Globus pallidus (tissue), 1 donor: ENCODE measurements around the gene MGST2.

Experiments used
- DNase-seq: peaks from one replicate; pipeline ENCODE4 v3.0.0-alpha.2; 2015; ENCODE audit warnings: low spot score

The MGST2 gene

GRCh38 chr4:139643042-139643895 lies 22.4 kb upstream of the MGST2 start:
- no peak for DNase-seq

- no peak for DNase-seq
These were observed 20.2 kb upstream of the MGST2 start for GRCh38 chr4:139645458-139645857.

- no peak for DNase-seq
These were observed 18.4 kb upstream of the MGST2 start for GRCh38 chr4:139647184-139647583.

DNA sequence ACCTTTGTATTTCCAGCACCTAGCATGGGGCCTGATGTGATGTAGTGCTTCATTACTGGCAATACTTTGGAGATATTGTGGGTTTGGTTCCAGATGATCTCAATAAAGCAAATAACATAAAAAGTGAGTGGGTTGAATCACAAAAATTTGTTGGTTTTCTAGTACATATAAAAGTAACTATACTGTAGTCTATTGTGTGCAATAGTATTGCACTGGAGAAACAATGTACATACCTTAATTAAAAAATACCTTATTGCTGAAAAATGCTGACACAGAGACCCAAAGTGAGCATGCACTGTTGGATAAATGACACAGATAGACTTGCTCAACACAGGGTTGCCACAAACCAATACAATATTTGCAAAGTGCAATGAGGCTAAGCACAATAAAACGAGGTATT lies 17.7 kb upstream of the MGST2 start:
- DNase-seq, result no peak

DNA sequence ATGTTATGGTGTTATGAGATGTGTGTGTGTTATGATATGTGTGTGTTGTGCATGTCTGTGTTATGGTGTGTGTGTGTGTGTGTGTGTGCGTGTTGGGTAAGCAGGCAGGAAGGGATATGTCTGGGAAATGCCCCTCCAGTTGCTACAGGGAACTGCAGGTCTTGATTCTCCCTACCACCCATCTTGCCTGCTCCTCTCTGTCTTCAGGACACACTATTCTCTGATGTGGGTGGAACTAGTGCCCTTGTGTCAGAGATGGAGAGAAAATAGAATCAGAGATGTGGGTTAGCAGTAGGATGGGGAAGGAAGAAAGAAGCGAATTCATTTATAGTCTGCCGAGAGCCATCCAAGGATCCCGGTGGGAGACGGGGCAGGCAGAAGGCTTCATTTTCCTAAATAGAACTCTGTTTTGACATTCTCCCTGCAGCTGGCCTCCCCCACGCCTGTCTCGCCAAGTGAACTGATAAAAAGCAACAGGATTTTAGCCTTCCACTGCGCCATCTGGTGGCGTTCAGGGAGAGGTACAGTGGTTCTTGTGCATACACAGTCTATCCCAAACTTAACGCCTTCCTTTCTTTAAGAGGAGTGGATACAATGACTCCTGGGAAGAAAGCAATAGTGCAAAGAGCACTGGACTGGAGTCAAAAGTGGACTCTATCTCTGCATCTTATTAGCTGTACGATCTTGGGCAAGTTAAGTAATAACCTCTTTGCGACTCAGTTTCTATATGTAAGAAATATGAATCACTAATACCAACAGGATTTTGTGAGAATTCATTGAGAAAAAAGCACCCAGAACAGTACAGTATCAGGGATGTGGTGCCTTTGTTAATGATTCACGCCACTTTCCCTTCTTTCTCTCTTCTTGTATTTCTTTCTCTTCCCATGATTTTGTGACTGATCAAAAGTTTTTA lies 14.1 kb upstream of the MGST2 start:
- DNase-seq, result peak; percentile 82

- DNase-seq, result no peak
These were observed 11.1 kb upstream of the MGST2 start for GRCh38 chr4:139654516-139654915.

- DNase-seq, result no peak
These were observed 10.5 kb upstream of the MGST2 start for GRCh38 chr4:139655116-139655515.

GRCh38 chr4:139656614-139657486 lies 8.8 kb upstream of the MGST2 start:
- peak; percentile 53 for DNase-seq

GRCh38 chr4:139658185-139658584 lies 7.4 kb upstream of the MGST2 start:
- no peak for DNase-seq

DNA sequence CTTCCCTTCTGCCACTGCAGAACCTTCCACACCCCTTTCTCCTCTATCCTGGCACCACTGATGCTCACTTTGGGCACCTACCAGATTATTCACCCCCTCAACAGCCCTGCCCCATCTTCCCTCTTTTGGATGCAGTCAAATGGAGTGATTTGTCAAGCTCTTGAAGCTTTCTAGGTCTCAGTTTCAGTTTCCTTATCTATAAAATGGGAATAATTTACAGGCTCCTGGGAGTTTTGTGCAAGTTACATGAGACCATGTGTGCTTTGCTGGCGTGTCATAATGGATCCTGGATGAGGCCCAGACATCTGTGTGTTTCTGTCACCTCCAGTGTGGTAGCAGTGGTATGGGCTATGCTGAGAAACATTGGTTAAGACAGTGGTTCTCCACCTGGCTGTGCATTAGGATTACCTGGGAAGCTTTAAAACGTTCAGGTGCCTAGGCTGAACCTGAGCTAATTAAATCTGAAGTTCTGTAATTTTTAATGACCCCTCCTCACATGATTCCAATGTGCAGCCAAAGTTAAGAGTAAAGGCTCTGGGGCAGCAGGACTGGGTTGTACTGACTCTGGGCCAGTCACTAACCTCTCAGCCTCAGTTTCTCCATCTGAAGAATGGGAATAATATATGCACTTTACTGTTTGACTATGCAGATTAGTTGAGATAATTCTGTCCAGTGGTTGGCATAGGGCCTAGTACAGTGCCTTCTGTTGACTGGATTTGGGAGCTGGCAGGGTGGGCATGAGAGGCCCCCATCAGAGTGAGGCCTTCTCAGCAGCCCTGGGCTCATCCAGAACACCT lies 6.8 kb upstream of the MGST2 start:
- no peak for DNase-seq

- DNase-seq, result no peak
These were observed 5.7 kb upstream of the MGST2 start for GRCh38 chr4:139659735-139660424.

- no peak for DNase-seq
These were observed 5.0 kb upstream of the MGST2 start for GRCh38 chr4:139660568-139661043.

DNA sequence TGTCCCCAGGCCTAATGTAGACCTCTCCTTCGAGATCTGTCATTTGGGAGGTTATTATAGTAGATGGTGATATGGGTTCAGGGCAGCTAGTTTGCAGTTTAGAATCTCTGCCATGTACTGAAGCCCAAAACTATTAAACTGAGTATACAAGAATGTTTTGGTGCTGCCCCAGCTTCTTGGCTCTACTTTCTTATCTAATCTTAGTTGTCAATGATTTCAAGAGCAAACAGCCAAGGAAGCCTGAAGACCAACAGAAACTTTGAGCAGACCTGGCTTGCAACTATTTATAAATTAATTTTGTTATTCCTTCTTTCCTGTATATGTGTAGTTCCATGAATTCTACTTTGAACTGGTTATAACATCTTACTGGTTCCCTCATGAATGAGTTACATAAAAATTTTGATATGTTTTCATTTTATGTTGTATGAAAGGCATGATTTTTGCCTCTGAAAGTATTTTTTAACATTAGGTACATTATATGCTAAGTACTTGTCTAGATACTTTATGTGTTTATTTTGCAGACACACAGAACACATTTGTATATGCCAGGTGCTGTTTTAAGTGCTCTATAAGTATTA lies 2.0 kb upstream of the MGST2 start:
- no peak for DNase-seq

DNA sequence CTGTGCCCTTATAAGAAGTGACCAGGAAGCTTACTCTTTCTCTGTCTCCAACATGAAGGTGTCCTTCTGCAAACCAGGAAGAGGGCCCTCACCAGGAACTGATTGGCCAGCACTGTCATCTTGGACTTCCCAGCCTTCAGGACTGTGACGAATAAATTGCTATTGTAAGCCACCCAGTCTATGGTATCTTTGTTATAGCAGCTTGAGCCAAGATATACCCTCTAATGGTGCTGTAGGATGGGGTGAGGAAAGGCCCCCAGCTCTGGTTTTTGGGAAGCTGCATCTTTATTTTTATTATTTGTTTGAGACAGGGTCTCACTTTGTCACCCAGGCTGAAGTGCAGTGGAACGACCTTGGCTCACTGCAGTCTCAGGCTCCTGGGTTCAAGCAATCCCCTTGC lies 1.2 kb upstream of the MGST2 start:
- no peak for DNase-seq

GRCh38 chr4:139665079-139665689 lies 435 bp upstream of the MGST2 start:
- DNase-seq, result no peak

- DNase-seq, result peak; percentile 18
These were observed 1.2 kb downstream of the MGST2 start for GRCh38 chr4:139666735-139667281.

- DNase-seq, result no peak
These were observed 2.4 kb downstream of the MGST2 start for GRCh38 chr4:139668036-139668435.

- DNase-seq, result no peak
These were observed 3.1 kb downstream of the MGST2 start for GRCh38 chr4:139668658-139669201.

- DNase-seq, result no peak
These were observed 3.7 kb downstream of the MGST2 start for GRCh38 chr4:139669335-139669734.
